ENCODE measurements around the gene ACSF3. TPM values are rescaled to one million over a fixed set of nuclear protein-coding genes. Genes with fewer than 3 reads are reported as not detected.

ACSF3 gene
- total RNA-seq, 1 donor: 20.7 TPM

- DNase-seq (ENCODE audit: low read depth): no peak
- no peak for TF ChIP-seq CTCF (IDR thresholded peaks at IDR 0.05; ENCODE audit: insufficient read depth, low read depth, low read length)
These were observed 13.3 kb upstream of the ACSF3 start for GRCh38 chr16:89080196-89080853.

GRCh38 chr16:89081556-89081955 lies 12.1 kb upstream of the ACSF3 start:
- DNase-seq (ENCODE audit: low read depth): no peak
- no peak overlapping the region for H3K4me3 ChIP-seq (ENCODE audit: low read depth, low read length)
- no peak for TF ChIP-seq CTCF (IDR thresholded peaks at IDR 0.05; ENCODE audit: insufficient read depth, low read depth, low read length)

More at GRCh38 chr16:89080196-89080853, 13.3 kb upstream of the ACSF3 start:
- H3K4me3 ChIP-seq (ENCODE audit: low read depth, low read length): no peak overlapping the region

GRCh38 chr16:89084411-89084810 lies 9.2 kb upstream of the ACSF3 start:
- no peak for DNase-seq (ENCODE audit: low read depth)
- no peak overlapping the region for H3K4me3 ChIP-seq (ENCODE audit: low read depth, low read length)
- no peak for TF ChIP-seq CTCF (IDR thresholded peaks at IDR 0.05; ENCODE audit: insufficient read depth, low read depth, low read length)

- no peak for TF ChIP-seq CTCF (IDR thresholded peaks at IDR 0.05; ENCODE audit: insufficient read depth, low read depth, low read length)
- no peak overlapping the region for H3K4me3 ChIP-seq (ENCODE audit: low read depth, low read length)
- no peak for DNase-seq (ENCODE audit: low read depth)
These were observed 8.6 kb upstream of the ACSF3 start for GRCh38 chr16:89084814-89085612.

GRCh38 chr16:89085755-89086154 lies 7.9 kb upstream of the ACSF3 start:
- no peak for DNase-seq (ENCODE audit: low read depth)
- no peak for TF ChIP-seq CTCF (IDR thresholded peaks at IDR 0.05; ENCODE audit: insufficient read depth, low read depth, low read length)
- no peak overlapping the region for H3K4me3 ChIP-seq (ENCODE audit: low read depth, low read length)

- no peak for TF ChIP-seq CTCF (IDR thresholded peaks at IDR 0.05; ENCODE audit: insufficient read depth, low read depth, low read length)
- H3K4me3 ChIP-seq (ENCODE audit: low read depth, low read length): no peak overlapping the region
These were observed 5.6 kb upstream of the ACSF3 start for GRCh38 chr16:89087922-89088497.

More at GRCh38 chr16:89087922-89088497, 5.6 kb upstream of the ACSF3 start:
- no peak for DNase-seq (ENCODE audit: low read depth)

Measured in fibroblast of villous mesenchyme (primary cell).